Limb (tissue), 2 donors: ENCODE results near the gene SNTB2.
"Not testable (repeated sequence)": the region's sequence is repeated elsewhere in the genome, so short reads cannot be mapped to it uniquely, and the experiment has no call there.

Experiments used
- DNase-seq, 2 donors: peaks; one replicate each; pipeline ENCODE4 v3.0.0-alpha.2; 2016; ENCODE audit errors: extremely low spot score in 2 of 2

Gene SNTB2

GRCh38 chr16:69283851-69284250 lies 96.9 kb downstream of the SNTB2 start:
- DNase-seq = no peak

- DNase-seq = no peak
Observed at GRCh38 chr16:69285240-69285639, 98.3 kb downstream of the SNTB2 start.

- DNase-seq = peak; percentile 37 to 79
Observed at GRCh38 chr16:69286941-69287713, 100.2 kb downstream of the SNTB2 start.

- not testable (repeated sequence) for DNase-seq
Observed at GRCh38 chr16:69291657-69292056, 104.7 kb downstream of the SNTB2 start.

GRCh38 chr16:69293401-69293800 lies 106.4 kb downstream of the SNTB2 start:
- DNase-seq = no peak

- no peak for DNase-seq
Observed at GRCh38 chr16:69294051-69294450, 107.1 kb downstream of the SNTB2 start.

GRCh38 chr16:69296771-69297170 lies 109.8 kb downstream of the SNTB2 start:
- not testable (repeated sequence) for DNase-seq

- no peak for DNase-seq
Observed at GRCh38 chr16:69298261-69298660, 111.3 kb downstream of the SNTB2 start.

GRCh38 chr16:69301187-69301586 lies 114.2 kb downstream of the SNTB2 start:
- DNase-seq = no peak

GRCh38 chr16:69301861-69302260 lies 114.9 kb downstream of the SNTB2 start:
- no peak for DNase-seq

GRCh38 chr16:69302301-69302700 lies 115.3 kb downstream of the SNTB2 start:
- no peak for DNase-seq

- no peak for DNase-seq
Observed at GRCh38 chr16:69306031-69306430, 119.1 kb downstream of the SNTB2 start.

GRCh38 chr16:69307091-69307490 lies 120.1 kb downstream of the SNTB2 start:
- DNase-seq = no peak

GRCh38 chr16:69307856-69308255 lies 120.9 kb downstream of the SNTB2 start:
- DNase-seq = no peak

- DNase-seq = no peak
Observed at GRCh38 chr16:69309316-69309715, 122.4 kb downstream of the SNTB2 start.

- DNase-seq = peak; percentile 98 to 99
Observed at GRCh38 chr16:69310653-69311532, 123.9 kb downstream of the SNTB2 start, which contains the start of gene VPS4A. VPS4A (plus strand) TSS chr16:69311350; CDS start chr16:69311512, 162 bp downstream.

GRCh38 chr16:69311533-69312387 lies 124.8 kb downstream of the SNTB2 start:
- no peak for DNase-seq

GRCh38 chr16:69313469-69313868 lies 126.5 kb downstream of the SNTB2 start:
- DNase-seq = no peak

GRCh38 chr16:69314534-69314933 lies 127.6 kb downstream of the SNTB2 start:
- no peak for DNase-seq

- DNase-seq = no peak
Observed at GRCh38 chr16:69315486-69316311, 128.7 kb downstream of the SNTB2 start.
